Prostate gland (tissue), 2 donors: ENCODE measurements around the gene FARP1.

Experiments
- CTCF ChIP-seq, 4 experiments: fragments of 200-600 bp in 2 of 4; fragments of 450-650 bp in 2 of 4; sonication (generic) in 2 of 4; IDR thresholded peaks; 1 replicate in 3 of 4; 2 replicates in 1 of 4; pipeline ENCODE4 v1.5.1; 2016 to 2019; ENCODE audit warnings: antibody characterized with exemption in 4 of 4, mild to moderate bottlenecking in 2 of 4, moderate library complexity in 2 of 4
- POLR2AphosphoS5 ChIP-seq: sonication (generic); formaldehyde crosslinking; IDR thresholded peaks from one replicate; pipeline ENCODE4 v1.6.1; 2017; ENCODE audit warnings: antibody characterized with exemption

GRCh38 chr13:98450026-98450425 is 307.1 kb downstream of the FARP1 start:
- TF ChIP-seq CTCF (IDR thresholded peaks at IDR 0.05) (no peak), POLR2AphosphoS5 (peak; percentile 3)
